Stimulated activated CD4-positive, alpha-beta T cell treated with anti-CD3 and anti-CD28 coated beads, Interleukin-12 subunit alpha, Interleukin-12 subunit beta, amount 100 ng/mL, for 48 hours (primary cell): ENCODE measurements around the gene GIPC1.

Source experiments
- DNase-seq, 3 donors: peaks; one replicate each; pipeline ENCODE4 v3.0.0-alpha.2; 2020; ENCODE audit warnings: low read depth in 2 of 3, low spot score in 1 of 3

GIPC1 gene

GRCh38 chr19:14439014-14439413 is 56.9 kb downstream of the GIPC1 start:
- DNase-seq, result no peak

- no peak for DNase-seq
Measured at GRCh38 chr19:14437578-14438140, 58.3 kb downstream of the GIPC1 start.

- no peak for DNase-seq
Measured at GRCh38 chr19:14435320-14436050, 60.4 kb downstream of the GIPC1 start.

- DNase-seq, result no peak
Measured at GRCh38 chr19:14434543-14435319, 61.2 kb downstream of the GIPC1 start.

- no peak for DNase-seq
Measured at GRCh38 chr19:14433554-14434501, 62.1 kb downstream of the GIPC1 start.

- DNase-seq, result no peak
Measured at GRCh38 chr19:14432791-14433553, 63.0 kb downstream of the GIPC1 start, which contains the start of gene PKN1. Gene PKN1 (plus strand): TSS chr19:14433306. CDS start chr19:14433522, 216 bp downstream.

GRCh38 chr19:14430712-14431111 is 65.2 kb downstream of the GIPC1 start:
- no peak for DNase-seq

- no peak for DNase-seq
Measured at GRCh38 chr19:14428882-14429416, 67.0 kb downstream of the GIPC1 start.
